ENCODE results near the gene ARHGEF28. TPM values are rescaled to one million over a fixed set of nuclear protein-coding genes. Genes with fewer than 3 reads are reported as not detected.

ARHGEF28 gene
- polyA plus RNA-seq, 5 donors: 8.2 to 16.8 (median 10.2) TPM

DNA sequence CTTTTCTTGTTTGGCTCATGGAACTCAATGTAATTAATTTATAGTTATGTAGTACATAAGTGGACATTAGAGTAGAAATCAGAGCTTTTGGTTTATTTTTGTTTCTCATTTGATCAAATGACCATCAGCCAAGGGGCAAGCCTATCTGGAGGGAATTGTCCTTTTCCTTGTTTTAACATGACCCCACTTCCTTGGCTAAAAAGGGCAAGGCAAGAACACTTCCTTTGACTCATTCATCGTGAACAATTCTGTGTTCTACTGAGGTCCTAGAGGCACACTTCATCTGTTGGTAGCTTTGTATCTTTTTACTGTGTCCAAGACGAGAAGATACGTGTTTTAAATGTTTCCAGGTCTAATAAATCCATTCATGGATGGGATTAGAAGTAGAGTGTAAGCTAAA, 148.9 kb downstream of the ARHGEF28 start:
- no peak for DNase-seq

GRCh38 chr5:73776405-73776804, 150.4 kb downstream of the ARHGEF28 start:
- no peak for DNase-seq

- DNase-seq: no peak
Measured at GRCh38 chr5:73777192-73777591, 151.2 kb downstream of the ARHGEF28 start.

DNA sequence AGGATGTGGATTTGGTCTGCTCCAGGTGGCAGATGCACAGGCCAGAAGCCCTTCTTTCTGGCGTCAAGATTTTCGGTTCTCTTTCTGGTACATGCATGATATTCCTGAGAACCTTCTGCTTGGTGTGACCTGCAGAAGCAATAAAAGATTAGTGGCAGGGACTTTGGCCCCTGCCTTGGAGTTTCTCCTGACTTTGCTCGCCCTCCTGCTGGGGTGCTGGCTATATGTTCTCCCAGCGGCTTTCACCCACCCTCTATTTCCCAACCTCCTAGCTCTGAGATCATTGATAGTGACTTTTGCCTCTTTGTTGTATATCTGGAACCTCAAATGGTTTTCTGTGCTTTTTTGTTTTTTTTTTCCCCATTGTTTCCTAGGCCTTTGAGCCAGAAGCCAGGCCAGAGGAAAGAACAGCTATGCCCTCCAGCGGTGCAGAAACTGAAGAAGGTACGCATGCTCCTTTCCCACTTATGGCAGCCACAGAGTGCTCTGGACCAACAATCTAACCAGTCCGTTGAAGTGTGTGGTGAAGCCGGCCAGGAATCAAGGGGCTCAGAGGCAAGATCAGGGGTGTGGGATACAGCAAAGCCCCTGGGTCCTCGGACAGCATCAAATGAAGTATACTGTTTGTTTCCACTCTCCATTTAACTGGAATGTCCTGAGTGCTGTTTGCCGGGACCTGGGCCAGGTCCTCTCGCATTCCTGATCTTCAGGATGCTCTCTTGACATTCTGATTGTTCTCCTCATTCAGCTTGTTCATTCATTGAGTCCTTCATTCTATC, 154.5 kb downstream of the ARHGEF28 start:
- no peak for DNase-seq

- DNase-seq: no peak
Measured at GRCh38 chr5:73781107-73781768, 155.2 kb downstream of the ARHGEF28 start.

DNA sequence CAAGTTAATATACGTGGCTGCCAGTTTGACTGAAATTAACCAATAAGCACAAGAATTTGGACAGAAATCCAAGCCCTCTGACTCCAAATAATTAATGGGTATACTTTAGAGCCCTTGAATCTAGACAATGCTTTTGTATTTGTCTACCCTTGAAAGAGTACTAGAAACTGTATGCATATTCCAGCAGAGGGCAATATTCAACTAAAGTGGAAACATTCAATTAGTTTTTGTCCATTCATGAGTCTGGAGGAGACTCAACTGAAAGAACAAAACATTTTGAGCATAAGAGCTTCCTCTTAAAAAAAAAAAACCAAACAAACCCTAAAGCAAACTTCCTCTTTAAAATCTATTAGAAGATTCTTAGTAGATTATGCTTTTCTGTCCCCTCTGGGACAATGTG, 157.8 kb downstream of the ARHGEF28 start:
- DNase-seq: no peak

DNA sequence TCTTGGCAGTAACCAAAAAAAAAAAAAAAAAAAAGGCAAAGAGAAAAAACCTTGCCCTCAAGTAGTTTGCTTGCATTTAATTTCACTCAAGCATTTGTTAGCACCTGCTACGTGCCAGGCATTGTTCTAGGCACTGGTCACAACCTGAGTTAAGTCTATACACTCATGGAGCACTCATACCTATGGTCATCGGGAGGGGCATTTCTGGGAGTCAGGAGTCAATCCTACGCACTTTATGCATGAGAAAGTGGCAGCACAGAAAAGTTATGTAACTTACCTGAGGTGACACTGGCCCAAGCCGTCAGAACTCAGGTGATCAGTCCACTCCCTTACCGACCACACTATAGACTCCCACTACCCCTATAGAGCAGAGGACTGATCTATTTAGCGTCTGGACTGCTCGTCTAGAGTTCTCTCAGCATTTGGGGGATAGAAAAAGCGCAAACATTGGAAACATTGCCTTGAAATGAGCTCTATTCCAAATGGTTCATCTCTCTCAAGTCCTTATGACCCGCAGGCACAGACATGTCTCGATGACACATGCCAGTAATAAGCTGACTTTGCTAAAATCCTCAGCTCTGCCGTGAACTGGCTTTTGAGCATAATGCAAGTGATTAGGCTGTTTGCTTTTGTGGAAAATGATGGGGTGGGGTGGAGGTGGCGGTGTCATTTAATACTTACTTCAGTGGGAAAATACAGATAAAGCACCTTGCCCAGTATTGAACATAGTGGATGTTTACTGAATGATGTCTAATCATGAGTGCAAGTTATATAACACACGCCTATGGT, 160.2 kb downstream of the ARHGEF28 start:
- no peak for DNase-seq

GRCh38 chr5:73789851-73790281, 163.9 kb downstream of the ARHGEF28 start:
- DNase-seq: no peak

DNA sequence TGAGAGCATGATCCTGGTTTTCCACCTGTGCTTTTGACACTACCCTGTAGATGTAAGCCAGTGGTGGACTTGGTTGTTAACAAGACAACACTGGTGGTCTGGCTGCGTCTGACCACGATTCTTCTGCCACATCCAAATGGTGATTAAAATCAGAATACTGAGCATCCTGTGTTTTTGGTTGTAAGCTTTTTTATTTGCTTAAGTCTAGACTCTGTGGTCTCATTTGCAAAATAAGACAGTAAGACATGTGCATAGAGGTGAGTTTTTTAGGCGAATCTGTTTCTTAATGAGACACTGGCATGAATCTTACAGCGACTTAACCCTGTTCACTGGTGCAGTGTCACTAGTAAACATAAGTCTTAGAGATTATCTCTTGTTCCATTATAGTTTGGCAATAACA, 165.4 kb downstream of the ARHGEF28 start:
- no peak for DNase-seq

DNA sequence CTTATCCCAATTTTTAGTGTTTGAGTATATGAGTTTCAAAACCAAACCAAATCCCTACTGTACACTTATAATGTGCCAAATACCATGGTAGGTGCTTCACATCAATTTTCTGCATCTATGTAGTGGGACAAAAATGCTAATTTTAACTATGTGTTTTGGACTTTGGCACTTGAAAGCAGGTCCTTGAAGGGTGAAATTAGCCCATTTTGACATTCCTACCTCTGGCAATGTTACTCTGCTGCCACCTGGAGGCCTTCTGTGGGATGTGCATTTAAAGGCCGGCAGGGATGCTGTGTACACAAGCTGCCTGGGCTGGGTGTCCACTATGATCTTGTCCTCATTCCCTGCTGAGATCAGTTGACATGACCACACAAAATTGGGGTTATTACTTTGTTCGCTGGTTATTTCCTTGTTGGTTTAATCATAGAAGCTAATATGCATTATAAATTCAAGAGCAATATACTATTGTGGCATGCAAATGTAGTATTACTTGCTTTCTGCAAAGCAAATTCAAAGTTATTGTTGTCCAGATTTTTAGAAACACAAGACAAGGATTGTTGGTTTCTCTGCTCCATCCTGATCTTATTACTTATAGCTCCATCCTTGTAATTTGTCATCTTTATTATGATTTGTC, 166.8 kb downstream of the ARHGEF28 start:
- DNase-seq: peak; percentile 52 to 68

GRCh38 chr5:73793911-73794310, 167.9 kb downstream of the ARHGEF28 start:
- DNase-seq: no peak

DNA sequence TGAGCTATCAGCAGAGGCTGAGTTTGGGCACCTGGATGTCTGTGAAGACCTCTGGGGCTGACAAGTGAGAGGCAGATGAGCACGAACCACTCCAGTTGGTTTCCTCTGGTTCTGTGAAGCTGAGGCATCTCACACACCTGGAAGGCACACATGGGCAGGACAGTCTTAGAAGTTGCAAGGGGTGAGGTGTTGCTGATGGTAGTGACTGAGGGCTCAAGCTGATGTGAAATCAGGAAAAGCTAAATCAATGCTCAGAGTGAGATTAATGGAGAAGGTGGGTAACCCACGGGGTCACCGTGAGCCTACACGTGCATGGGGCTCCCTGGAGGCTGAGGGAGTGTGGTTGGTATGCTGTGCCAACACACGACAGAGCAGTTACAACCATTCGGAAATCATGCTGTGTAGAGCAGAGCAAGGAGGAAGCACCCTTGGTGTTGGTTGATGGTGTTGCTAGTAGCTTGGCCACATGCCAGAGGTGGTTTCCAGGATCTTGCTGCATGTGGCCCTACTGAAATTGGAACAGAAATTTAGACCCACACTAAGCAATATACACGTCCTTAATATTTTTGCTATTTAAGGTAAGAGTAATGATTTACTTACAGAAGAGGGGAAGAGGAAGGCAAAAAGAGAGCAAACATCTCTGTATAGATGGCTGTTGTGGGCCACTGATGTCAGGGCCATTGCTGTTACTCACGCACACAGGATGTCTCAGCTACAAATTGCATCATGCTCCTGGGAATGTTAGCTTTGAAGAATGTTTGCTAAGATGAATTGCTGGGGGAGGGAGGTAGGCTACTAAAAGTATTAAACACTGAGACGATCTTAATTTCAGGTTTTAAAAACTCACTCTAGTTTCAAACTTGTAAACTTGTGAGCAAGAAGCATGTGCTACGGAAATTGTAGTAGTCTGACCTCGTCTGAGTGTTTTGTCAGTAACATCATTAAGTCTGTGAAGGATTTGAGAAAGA, 170.5 kb downstream of the ARHGEF28 start:
- DNase-seq: no peak

- no peak for DNase-seq
Measured at GRCh38 chr5:73797132-73797510, 171.1 kb downstream of the ARHGEF28 start.

- no peak for DNase-seq
Measured at GRCh38 chr5:73799401-73799972, 173.5 kb downstream of the ARHGEF28 start.

DNA sequence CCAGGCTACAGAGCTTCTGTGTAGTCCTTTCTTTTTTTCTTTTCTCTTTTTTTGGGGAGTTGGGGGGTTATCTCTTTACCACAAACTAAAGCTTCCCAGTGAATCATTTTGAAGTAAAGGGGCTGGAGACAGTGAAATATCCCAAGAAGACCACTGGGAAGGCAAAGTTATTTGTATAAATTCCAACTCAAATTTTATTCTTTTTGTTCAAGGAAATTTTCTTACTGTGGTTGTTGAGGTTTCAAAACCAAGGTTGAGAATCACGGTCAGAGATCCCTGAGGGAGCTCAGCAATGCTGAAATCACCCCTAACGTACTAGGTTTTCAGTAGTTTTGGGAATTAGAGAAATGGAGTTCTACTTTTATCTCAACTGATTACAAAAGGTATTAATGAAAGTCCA, 175.7 kb downstream of the ARHGEF28 start:
- DNase-seq: no peak

DNA sequence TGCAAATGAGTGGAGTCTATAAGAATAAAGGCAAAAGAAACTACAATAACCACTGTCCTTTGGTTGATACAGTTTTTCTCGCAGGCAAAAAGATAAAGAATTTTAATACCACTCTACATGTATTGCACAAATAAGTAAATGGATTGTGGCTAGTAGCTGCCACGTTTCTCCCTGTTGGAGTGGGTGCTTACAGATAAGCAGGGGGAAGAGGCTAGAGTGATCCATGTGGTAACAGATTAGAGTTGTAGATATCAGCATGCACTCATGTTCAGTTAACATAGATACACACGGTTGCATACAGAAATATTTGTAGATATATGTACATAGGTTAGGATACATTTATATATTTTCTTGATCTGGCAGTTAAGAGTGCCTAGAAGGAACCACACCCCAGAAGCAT, 179.5 kb downstream of the ARHGEF28 start:
- no peak for DNase-seq

GRCh38 chr5:73808911-73809310, 182.9 kb downstream of the ARHGEF28 start:
- no peak for DNase-seq

DNA sequence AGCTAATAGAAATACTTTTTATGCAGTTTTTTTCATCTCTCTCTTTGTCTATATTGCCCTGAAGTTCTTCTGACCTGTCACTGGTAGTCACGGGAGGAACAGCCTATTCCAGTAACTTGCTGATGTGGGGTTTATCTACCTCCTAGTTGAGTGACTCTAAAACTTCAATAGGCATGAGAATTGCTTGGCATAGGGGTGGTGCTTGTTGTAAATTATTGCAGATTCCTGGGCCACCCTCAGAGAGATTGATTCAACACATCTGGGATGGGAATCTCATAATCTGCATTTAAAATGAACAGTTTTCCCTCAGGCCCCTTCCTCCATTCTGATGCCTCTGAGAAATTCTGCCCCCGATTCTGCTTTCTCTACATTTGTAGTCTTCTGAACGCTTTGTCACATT, 184.4 kb downstream of the ARHGEF28 start:
- no peak for DNase-seq

GRCh38 chr5:73812457-73812856, 186.5 kb downstream of the ARHGEF28 start:
- DNase-seq: no peak

DNA sequence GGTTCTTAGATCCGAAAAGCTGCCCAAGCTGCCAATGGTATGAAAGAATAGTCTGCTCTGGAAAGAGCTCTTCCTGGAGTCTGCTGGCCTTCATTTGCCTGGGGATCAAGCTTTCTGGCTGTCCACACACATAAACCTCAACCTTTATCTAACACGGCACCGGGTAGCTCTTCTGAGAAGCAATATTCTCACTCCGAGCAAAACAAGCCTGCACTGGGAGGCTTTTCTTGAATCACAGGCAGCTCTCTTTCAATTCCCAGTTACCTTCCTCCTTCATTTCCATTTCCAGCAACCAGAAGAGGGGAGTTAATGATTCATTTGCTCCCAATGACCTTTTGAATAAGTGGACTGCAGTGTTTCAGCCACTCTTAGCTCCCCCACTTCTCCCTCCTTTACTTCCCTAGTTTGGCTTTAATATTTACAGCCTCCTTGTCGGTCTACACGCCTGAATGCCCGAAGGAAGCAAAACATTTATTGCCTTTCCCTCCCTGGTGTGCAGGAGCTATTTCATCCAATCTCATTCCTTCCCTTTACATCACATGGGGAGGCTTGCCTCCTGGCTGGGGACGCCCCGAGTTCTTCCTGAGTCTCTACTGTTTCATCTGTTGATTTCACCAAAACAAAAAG, 187.1 kb downstream of the ARHGEF28 start:
- no peak for DNase-seq
